HPDE6-E6E7 (cell line): ENCODE measurements around the gene ST3GAL2.

Source experiments
- DNase-seq: peaks from one replicate; pipeline ENCODE4 v3.0.0; 2011; ENCODE audit warnings: missing footprints; ENCODE audit errors: extremely low spot score

Gene ST3GAL2

GRCh38 chr16:70438969-70439862 is at the start of gene ST3GAL2:
TSS of gene ST3GAL2 (minus strand) at chr16:70439100. CDS start at chr16:70398530, 40,570 bp downstream.
- DNase-seq: peak; percentile 86

GRCh38 chr16:70484867-70485266 is 46.0 kb upstream of the ST3GAL2 start:
- DNase-seq: no peak

GRCh38 chr16:70483426-70483825 is 44.5 kb upstream of the ST3GAL2 start:
- no peak for DNase-seq

- DNase-seq: no peak
Observed at GRCh38 chr16:70482624-70483023, 43.7 kb upstream of the ST3GAL2 start.

- DNase-seq: no peak
Observed at GRCh38 chr16:70481929-70482536, 43.1 kb upstream of the ST3GAL2 start.

- no peak for DNase-seq
Observed at GRCh38 chr16:70480127-70481105, 41.5 kb upstream of the ST3GAL2 start.

- no peak for DNase-seq
Observed at GRCh38 chr16:70478912-70479341, 40.0 kb upstream of the ST3GAL2 start.

- DNase-seq: no peak
Observed at GRCh38 chr16:70478169-70478568, 39.3 kb upstream of the ST3GAL2 start.

- peak; percentile 96 for DNase-seq
Observed at GRCh38 chr16:70476272-70477020, 37.5 kb upstream of the ST3GAL2 start.

- DNase-seq: no peak
Observed at GRCh38 chr16:70475054-70475871, 36.4 kb upstream of the ST3GAL2 start.

- DNase-seq: no peak
Observed at GRCh38 chr16:70474320-70475053, 35.6 kb upstream of the ST3GAL2 start.

GRCh38 chr16:70473446-70474319 is 34.8 kb upstream of the ST3GAL2 start:
- no peak for DNase-seq

GRCh38 chr16:70472786-70473433 is 34.0 kb upstream of the ST3GAL2 start:
- no peak for DNase-seq

- no peak for DNase-seq
Observed at GRCh38 chr16:70470927-70471341, 32.0 kb upstream of the ST3GAL2 start.

- DNase-seq: no peak
Observed at GRCh38 chr16:70470141-70470926, 31.4 kb upstream of the ST3GAL2 start.

GRCh38 chr16:70468776-70469525 is 30.1 kb upstream of the ST3GAL2 start:
- no peak for DNase-seq
